GF-D8 (cell line): Measurements from ENCODE around the gene CALHM3.
A peak's percentile ranks its signal among the peaks of the same experiment; 100 is the strongest.

Source experiments
- DNase-seq: peaks from one replicate; lab custom pipeline; 2025; lab: John Stamatoyannopoulos, UW

Gene CALHM3

GRCh38 chr10:103474077-103474476, 5.0 kb downstream of the CALHM3 start:
- DNase-seq = no peak

GRCh38 chr10:103473261-103473671, 5.8 kb downstream of the CALHM3 start:
- no peak for DNase-seq

DNA sequence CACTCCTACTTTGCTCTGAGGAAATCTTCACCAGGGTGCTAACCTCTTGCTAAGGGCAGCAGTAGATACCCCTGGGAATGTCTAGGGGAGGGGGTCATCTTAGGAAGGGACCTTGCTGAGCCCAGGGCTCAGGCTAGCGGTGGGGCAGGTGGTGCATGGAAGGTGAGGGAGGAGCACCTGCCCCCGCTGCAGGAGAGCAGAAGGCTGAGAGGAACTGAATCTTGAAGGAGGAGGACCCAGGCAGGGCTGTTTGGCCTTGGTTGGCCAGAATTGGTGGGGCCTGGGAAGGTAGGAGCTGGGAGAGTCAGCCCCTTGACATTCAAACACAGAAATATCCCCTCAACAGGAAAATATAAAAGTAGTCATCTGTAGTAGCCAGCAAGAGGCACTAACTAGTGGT, 7.0 kb downstream of the CALHM3 start:
- no peak for DNase-seq

DNA sequence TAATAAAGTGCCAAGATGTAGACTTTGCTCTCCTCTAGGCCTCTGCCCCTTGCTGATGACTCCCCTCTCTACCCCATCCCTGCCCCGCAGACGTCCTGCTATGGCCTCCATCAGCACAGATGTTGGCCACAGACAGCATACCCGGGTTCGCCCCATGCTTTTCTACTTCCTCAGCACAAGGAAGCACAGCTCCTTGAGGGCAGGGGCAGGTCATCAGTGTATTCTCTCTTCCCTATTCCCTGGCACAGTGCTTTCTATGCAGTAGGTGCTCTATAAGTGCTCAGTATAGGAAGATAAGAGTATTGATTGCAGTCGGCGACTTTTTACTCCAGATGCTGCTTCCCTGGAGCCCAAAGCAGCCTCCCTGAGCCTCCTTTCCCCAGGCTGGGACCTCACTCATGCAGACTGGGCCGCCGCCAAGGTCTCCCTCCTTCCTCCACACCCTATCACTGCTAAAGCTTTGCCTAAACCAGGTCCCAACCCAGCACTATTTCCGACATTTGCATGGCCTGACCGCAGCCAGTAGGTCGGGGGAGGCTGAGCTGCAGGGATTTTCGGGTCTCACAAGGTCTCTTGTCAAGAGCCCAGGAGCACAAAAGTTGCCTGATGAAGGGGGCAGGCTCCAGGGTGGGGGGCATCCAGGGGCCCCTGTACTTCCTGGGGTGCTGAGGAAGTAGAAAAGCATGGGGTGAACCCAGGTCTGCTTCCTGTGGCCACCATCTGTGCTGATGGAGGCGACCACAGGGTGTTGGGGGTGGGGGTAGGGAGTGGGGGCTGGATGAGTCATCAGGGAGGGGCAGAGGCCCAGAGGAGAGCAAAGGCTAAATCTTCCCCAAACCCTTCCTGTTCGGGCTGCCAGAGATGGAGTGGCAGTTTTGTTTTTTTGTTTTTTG, 8.0 kb downstream of the CALHM3 start:
- peak; percentile 89 for DNase-seq

GRCh38 chr10:103469201-103469600, 9.8 kb downstream of the CALHM3 start:
- DNase-seq = no peak

DNA sequence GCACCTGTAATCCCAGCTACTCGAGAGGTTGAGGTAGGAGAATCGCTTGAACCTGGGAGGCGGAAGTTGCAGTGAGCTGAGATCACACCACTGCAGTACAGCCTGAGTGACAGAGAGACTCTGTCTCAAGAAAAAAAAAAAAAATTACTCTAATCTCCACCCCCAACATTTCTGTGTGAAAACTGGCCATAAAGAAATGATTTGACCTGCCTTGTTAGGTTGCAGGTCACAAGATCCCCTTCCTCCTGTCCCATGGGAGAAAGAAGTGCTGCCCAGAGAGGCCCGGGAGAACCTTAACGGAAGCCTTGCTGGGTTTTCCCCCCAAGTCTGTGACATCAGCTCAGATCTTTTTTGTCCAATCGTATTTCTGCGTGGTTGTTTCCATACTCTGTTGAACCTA, 11.6 kb downstream of the CALHM3 start:
- no peak for DNase-seq

DNA sequence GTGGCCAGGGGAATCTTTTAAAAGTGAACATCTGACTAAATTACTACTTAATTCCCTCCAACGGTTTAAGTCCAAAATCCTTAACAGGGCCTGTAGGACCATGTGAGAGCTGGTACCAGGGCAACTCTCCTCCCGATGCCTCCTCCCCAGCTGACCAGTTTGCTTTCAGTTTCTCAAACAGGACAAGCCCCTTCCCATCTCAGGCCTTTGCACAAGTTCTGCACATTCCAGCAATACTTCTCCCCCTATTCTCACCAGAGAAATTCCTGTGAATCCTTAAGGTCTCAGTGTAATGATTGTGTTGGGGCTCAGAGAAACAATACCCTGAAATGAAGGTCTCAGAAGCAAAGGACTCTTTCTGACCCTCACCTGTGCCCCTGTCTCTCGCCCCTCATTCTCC, 12.3 kb downstream of the CALHM3 start:
- no peak for DNase-seq

GRCh38 chr10:103465411-103466179, 13.4 kb downstream of the CALHM3 start:
- no peak for DNase-seq

- DNase-seq = no peak
These were observed 15.5 kb downstream of the CALHM3 start for GRCh38 chr10:103463499-103463898.

- no peak for DNase-seq
These were observed 19.4 kb downstream of the CALHM3 start for GRCh38 chr10:103459615-103460014.

- DNase-seq = peak; percentile 24
These were observed 20.3 kb downstream of the CALHM3 start, which contains the start of gene CALHM1 for GRCh38 chr10:103458720-103459119. CALHM1 (minus strand) TSS chr10:103458900; CDS start chr10:103458751, 149 bp downstream.

- DNase-seq = no peak
These were observed 21.0 kb downstream of the CALHM3 start for GRCh38 chr10:103457896-103458583.

DNA sequence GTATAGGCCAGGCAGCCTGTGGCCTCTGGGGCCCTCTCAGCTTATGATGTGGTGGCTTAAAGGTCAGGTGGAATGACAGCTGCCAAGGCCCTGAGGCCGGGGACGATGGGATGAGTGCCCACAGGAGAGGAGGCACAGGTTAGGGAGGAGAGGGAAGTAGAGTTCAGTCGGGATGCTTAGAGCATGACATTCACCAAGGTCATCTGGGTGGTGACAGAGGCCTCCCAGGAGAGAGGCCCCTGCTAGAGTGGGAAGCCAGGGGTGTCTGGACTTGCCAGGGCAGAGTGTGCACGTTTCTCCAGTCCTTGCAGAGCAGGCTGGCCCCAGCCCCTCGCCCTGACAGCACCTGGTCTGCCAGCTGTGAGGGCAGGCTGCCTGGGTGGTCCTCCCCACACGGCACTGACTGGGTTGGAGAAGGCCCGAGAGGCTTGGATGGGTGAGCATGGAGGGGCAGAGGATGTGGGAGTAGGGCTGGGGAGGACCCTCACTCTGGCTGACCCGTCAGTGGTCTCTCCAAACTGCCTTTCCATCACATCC, 21.8 kb downstream of the CALHM3 start:
- DNase-seq = no peak

DNA sequence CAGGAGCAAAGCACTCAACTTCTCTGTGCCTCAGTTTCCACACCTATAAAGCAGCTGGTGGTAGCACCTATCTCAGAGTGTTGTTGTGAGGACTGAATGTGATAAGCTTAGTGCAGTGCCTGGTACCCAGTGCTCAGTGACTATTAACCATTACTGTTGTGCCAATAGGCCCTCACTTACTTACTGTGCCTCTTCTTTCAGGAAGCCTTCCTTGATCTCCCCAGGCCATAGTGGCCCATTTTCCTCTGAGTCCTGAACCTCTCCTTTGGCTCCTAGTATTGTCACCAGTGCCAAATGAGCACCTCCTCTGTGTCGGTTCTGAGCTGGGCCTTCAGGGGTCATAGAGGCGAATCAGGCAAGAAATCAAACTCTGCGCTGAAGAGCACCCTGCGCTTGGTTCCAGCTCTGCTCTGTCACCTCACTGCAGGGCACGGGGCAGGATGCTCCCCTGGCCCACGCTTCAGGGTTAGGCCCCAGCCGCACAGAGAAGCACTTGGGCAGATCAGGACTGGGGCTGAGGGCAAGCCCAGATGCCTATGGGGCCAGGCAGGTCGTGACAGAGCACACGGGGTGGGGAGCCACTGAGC, 22.9 kb downstream of the CALHM3 start:
- DNase-seq = no peak

DNA sequence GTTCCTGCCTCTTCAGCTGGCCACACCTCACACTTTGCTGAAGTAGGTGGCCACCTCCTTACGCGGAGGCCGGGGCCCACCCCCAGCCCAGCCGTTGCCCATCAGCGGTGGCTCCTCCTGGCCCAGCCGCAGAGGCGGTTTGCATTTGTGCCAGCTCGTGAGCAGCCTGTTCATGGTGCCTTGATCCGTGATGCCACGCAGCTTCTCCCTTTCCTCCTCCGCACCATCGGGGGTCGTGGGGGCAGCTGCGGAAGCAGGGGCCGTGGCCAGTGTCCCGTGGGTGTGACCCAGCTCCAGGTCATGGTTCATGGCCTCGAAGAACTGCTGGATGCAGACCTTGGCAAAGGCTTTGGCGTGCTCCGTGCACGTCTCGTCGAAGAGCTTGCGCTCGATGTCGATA, 23.8 kb downstream of the CALHM3 start:
- no peak for DNase-seq

GRCh38 chr10:103454026-103454425, 25.0 kb downstream of the CALHM3 start:
- no peak for DNase-seq

GRCh38 chr10:103452506-103453230, 26.4 kb downstream of the CALHM3 start:
- DNase-seq = no peak

- peak; percentile 4 for DNase-seq
These were observed 27.1 kb downstream of the CALHM3 start, which contains the start of gene CALHM2 for GRCh38 chr10:103451831-103452505. CALHM2 (minus strand) TSS chr10:103452370; CDS start chr10:103449941, 2,429 bp downstream.

GRCh38 chr10:103451091-103451813, 27.8 kb downstream of the CALHM3 start:
- peak; percentile 4 for DNase-seq
